DMS114 treated with DMSO at 0.1 percent for 48 hours (cell line): ENCODE results near the gene ZNF148.
"Not testable (repeated sequence)": the region's sequence is repeated elsewhere in the genome, so short reads cannot be mapped to it uniquely, and the experiment has no call there.

Source experiments
- DNase-seq: peaks from one replicate; lab custom pipeline; 2025; ENCODE audit not compliant: unreplicated experiment; lab: John Stamatoyannopoulos, UW

Gene ZNF148

DNA sequence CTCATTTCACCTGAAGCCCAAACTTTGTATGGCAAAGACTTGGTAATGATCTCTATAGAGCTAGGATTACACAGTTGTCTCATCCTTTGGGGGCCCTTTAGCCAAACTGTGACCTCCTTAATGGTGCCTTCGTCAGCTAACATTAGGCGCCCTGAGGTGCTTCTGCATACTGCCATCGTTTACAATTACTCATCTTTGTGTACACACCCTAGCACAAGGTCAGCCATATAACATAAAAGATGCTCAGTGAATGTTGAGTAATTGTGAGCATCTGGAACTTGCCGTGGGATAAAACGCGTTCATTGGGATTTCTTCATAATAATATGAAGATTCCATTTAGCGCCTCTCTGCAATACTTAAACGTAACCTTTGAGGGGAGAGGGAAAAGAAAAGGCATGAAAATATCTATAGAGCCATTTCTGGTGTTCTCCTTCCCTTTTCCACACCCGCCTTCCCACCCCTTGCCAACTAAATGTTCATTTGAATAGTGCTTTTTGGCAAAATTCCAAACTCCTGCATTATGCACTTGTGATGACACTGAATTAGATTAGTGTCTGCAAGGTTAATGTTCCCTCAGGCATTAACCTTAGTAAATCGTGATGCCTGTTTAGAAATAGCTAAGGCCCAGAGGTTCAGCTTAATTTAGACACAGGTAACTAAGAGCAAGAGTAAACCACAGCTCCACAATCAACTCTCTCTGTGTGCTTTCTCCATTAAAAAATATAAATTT, 990 bp upstream of the ZNF148 start:
- no peak for DNase-seq

DNA sequence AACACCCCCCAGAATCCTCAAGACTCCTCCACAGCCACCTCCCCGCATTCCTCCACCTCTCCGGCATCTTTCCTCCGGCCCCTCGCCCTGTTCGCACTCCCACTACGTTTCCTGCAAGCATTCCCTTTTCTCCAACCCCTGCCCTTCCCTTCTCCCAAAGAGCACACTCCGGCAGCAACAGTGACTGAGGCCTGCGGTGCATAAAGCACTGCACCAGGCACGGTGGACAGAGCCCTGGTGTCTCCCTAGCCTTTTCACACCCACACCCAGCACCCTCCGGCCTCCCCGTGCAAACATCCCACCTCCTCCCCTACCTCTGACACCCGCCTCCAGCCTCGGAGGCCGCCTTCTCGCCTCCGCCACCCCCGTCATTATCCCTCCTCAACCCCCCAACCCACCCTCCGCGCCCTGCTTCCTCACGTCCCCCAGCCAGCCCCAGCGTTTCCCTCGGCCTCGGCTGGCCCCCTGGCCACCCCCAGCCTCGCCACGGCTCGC, 577 bp downstream of the ZNF148 start:
- DNase-seq, result no peak

DNA sequence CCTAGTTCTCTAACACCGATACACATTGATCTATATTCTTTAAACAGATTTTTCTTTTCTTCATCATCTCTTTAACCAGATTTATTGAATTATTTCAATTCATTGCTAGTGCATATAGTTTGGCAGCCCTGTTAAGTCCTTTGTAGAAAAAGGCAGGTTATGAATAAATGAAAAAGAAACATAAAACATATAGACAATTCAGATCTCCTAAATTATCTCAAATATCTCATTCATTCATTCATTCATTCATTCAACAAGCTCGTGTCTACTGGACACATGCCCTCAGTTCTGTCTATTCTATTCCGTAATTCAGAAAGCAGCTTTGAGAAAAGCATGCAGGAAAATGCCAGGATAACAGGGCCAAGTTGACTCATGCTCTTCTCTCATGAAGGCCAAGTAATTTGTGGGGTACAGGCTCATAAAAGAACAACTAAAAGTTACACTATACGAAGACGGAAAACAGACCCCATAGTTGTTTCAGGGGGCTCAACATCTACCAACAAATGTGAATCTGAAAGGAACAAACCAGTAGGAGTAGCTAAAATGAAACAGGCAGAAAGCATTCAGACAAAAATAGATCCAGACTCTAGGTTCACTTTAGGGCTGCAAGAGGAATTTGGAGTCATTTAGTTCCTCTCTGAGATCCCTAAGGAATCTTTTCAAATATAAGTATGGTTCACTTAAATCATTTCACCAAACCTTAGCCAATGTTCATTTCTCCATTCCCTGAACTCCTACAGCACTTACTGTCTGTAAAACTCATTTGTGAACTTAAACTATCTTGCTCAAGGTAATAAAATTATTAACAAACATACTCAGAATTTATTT, 7.5 kb downstream of the ZNF148 start:
- DNase-seq, result no peak

DNA sequence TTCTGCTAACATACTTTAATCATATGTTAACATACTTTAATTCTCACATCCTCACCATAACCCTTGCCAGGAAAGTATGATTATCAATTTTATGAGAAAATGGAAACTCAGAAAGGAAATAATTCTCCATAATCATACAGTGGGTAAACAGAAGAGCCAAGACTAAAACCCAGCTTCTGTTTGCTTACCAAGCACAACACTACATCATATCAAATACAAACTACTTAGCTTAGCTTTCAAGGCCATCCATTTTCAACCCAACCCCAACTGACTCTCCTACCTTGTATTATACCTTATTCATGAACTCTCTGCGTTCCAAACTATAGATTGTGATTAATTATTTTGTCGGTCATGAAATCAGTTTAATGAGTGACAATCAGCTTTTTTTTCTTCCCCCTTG, 9.0 kb downstream of the ZNF148 start:
- DNase-seq, result no peak

DNA sequence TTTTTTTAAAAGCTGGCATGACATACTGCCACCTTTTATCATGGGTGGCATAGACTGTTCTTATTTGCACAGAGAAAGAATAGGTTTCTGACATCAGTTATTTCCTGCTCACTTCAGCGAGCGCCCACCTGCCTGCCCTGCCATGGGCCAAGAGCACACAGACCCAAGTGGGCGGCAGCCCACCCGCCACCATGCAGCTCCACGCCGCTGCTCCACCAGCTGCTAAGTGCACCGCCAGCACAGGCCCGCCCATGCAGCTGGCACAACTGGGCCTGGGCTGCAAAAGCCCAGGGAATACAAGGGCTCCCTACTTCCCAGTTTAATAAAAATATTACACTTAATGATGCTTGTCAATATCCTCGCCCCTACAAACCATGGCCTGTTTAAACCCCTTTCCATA, 15.4 kb downstream of the ZNF148 start:
- DNase-seq, result no peak

DNA sequence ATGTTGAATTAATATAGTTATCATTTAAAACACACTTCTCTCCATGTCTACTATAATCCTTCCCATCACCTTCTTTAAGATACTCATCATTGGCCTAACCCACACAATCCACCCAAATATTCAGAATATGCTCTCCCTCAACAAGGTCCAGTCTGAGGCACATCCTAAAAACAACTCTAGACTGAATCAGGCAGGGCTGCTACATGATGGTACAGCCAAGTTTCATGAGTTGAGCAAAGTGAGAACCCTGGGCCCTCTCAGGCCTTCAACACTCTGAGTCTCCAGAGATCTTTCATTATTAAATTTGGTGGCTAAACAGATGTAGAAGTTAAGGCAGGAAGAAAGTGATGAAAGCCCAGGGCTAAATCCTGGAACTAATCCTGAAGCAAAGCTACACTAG, 16.2 kb downstream of the ZNF148 start:
- no peak for DNase-seq

DNA sequence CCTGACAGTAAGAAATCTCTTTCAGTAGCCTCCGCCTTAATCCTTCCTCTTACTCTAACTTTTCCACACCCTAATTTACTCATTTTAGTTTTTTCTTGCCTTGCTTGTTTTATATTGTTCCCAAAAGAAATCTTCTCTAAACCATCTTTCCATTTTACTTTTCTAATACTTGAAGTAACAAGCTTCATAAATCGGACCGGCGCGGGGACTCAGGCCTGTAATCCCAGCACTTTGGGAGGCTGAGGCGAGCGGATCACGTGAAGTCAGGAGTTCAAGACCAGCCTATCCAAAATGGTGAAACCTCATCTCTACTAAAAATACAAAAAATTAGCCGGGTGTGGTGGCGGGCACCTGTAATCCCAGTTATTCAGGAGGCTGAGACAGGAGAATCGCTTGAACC, 17.3 kb downstream of the ZNF148 start:
- no peak for DNase-seq

DNA sequence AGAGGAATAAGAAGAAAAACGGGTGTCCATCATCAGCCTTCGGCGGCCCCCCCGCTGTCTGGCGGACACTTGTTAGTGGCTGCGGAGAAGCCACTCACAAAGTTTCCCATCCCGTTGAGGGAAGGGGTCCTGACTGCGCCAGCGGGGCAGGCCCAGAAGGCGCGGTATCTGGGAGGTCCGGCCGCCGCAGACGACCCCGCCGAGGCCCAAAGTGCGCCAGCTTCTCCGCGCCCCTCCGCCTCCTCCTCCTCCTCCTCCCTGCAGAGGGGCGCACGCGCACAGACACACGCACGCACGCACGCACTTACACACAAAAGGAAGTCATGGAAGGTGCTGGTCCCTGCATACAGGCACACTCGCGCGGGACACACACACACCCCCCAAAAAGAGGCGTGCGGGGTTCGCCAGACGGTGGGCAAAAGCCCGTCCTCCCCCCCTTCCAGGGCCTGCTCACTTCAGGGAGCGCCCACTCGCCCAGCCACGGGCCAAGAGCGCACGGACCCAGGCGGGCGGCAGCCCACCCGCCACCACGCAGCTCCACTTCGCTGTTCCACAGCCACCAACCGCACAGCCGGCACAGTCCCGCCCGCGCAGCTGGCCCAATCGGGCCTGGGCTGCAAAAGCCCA, 18.0 kb downstream of the ZNF148 start:
- DNase-seq, result peak; percentile 18

DNA sequence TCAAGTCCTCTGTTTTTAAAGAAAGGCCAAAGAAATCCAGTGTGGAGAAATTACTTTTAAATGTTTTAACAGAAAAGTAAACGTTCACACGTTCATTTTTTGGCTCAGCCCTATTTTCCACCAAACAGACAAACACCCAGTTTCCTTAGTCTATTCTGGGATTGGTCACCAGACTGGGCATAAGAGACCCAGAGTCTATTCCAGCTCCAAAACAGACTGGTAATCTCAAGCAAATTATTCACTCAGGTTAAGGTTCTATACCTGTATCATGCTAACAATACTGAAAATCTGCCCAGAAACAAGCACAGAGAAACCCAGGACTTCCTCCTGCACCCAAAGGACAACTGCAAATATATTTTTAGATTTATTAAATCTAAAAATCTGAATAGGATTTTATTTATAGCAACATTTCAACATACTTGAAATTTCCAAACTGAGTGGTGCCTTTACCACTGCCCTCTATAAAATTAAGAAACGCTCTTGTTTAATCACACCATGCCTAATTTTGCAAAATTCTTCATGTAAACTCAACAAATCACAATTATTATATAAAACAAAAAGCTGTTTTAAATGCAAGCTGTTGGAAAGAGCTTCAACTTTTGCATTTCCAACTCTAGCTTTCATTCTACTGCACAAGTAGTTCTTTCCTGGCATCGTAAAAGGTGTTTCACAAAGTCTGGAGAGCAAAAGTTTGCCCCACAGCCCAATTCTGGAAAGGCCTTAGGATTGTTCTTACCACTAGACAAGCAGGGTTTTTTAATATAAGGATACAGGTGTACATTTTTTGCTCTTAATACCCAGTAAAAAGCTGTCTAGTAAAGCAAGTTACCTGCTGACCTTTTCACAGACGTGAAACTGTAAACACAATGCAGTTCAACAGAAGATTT, 18.7 kb downstream of the ZNF148 start:
- DNase-seq, result no peak

DNA sequence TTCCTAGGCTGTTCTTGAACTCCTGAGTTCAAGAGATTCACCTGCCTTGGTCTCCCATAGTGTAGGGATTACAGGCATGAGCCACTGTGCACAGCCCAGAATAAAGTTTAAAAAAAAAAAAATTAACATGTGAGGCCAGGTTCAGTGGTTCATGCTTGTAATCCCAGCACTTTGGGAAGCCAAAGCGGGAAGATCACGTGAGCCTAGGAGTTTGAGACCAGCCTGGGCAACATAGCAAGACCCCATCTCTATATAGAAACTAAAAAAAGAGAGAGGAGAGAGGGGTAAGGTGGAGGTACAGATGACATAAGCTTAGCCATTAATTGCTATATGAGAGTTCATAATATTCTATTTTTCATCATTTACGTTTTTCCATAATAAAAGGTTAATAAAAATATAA, 21.5 kb downstream of the ZNF148 start:
- DNase-seq, result no peak

DNA sequence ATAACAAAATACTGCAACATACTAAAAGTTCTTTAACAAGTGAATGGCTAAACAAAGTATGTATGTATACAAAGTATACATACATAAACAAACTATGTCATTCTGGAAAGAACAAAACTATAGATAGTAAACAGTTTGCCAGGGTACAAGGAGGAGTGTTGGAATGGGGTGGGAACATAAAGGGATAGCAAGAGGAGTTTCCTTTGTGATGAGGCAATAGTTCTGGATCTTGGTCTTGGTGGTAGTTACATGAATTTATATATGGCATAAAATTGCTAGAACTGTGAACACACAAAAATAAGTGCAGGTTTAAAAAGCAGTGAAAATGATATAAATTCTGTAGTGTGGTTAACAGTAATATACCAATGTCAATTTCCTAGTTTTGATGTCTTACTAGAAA, 22.0 kb downstream of the ZNF148 start:
- no peak for DNase-seq

DNA sequence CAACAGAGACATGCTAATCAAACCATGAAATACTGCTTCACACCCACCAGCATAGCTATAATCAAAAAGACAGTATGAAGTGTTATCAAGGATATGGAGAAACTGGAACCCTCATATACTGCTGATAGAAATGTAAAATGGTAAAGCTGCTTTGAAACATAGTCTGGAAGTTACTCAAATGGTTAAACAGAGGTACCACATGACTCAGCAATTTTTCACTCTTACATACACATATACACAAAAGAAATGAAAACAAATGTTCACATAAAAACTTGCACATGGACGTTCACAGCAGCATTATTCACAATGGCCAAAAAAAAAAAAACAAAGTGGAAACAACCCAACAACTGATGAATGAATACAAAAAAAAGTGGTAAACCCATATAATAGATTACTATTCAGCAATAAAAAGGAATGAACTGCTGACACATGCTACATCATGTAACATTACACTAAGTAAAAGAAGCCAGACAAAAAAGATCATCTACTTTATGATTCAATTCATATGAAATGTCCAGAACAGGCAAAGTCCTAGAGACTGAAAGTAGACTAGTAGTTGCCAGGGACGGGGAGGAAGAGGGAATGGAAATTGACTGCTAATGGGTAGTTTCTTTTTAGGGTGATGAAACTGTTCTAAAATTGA, 23.2 kb downstream of the ZNF148 start:
- no peak for DNase-seq

DNA sequence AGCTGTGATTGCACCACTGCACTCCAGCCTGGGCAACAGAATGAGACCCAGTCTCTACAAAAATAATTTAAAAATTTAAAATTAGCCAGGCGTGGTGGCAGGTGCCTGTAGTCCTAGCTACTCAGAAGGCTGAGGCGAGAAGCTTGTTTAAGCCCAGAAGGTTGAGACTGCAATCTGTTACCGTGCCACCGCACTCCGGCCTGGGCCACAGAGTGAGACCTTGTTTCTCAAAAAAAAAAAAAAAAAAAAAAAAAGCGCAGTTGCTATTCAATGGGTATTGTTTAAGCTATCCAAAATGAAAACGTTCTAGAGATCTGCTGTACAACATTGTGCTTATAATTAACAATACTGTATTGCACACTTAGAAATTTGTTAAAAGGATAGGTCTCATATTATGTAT, 24.0 kb downstream of the ZNF148 start:
- no peak for DNase-seq

DNA sequence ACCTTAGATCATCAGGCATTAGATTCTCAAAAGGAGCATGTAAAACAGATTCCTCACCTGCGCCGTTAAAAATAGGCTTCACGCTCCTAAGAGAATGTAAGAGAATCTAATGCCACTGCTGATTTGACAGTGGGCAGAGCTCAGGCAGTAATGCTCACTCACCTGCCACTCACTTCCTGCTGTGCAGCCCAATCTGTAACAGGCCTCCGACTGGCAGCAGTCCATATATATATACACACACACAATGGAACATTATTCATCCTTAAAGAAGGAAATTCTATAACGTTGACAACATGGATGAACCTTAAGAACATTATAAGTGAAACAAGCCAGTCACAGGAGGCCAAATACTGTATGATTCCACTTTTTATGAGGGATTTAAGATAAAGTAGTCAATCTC, 24.5 kb downstream of the ZNF148 start:
- DNase-seq, result no peak

DNA sequence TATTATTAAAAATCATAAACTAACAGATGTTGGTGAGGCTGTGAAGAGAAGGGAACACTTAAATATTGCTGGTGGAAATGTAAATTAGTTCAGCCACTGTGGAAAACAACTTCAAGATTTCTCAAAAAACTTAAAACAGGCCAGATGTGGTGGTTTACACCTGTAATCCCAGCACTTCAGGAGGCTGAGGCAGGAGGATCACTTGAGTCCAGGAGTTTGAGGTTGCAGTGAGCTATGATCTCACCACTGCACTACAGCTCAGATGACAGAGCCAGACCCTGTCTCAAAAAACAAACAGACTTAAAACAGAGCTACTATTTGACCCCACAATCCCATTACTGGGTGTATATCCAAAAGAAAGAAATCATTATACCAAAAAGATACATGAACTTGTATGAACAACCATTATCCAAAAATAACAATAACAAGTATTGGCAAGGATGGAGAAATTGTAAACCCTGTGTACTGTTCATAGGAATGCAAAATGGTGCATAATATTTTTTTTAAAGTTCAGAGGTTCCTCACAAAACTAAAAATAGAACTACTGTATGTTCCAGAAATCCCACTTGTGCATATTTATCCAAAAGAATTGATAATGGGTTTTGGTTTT, 25.5 kb downstream of the ZNF148 start:
- no peak for DNase-seq

DNA sequence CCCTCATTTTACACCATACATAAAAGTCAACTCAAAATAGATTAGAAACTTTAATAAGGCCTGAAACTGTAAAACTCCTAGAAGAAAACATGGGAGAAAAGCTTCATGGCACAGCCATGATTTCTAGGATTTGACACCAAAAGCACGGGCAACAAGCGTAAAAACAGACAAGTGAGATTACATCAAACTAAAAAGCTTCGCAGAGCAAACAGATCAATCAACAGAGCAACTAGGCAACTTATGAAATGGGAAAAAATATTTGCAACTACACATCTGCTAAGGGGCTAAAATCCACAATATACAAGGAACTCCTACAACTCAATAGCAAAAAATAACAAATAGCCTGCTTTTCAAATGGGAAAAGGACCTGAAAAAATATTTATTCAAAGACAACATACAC, 26.1 kb downstream of the ZNF148 start:
- DNase-seq, result no peak

DNA sequence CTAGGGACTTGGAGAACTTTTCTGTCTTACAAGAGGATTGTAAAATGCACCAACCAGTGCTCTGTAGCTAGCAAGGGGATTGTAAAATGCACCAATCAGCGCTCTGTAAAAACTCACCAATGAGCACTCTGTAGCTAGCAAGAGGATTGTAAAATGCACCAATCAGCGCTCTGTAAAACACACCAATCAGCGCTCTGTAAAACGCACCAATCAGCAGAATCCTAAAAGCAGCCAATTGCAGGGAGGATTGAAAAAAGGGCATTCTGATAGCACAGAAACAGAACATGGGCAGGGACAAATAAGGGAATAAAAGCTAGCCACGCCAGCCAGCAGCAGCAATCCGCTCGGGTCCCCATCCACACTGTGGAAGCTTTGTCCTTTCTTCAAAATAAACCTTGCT, 31.8 kb downstream of the ZNF148 start:
- DNase-seq, result not testable (repeated sequence)

DNA sequence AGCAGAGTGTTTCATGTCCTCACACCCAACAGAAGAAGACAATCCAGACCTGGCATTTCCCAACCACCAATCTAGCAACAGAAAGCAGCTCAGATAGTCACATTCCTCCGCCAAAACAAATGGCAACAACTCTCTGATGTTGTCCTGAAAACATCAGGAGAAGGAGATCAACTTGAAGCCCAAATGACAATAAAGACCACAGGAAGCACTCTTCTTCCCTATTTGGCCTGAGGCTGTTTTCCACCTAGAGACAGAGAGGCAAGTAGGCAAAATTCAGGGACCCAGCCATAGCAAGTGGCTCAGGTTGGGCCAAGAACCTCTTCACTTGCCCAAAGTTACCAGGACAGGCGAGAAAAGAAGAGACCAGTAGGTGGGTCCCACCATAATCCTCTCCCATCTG, 35.0 kb downstream of the ZNF148 start:
- DNase-seq, result no peak

DNA sequence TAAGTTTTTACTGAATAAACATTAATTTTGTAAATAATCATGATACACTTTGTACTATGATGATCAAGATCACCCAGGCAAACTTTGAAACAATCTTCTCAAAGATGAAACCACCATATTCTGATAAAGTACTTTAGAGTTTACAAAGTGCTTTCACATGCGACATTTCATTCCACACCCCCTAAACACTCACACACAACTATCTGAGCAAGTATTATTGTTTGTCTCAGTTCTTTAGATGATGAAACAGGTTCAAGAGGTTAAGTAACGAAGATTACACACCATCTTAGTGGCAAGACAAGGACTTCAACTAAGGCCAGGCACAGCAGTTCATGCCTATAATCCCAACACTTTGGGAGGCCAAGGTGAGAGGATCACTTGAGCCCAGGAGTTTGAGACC, 37.6 kb downstream of the ZNF148 start:
- DNase-seq, result no peak
